ENCODE measurements around the gene MYO10. TPM values are rescaled to one million over a fixed set of nuclear protein-coding genes. Genes with fewer than 3 reads are reported as not detected.

MYO10 gene
- 131 and 155 TPM in 2 replicates for total RNA-seq

GRCh38 chr5:16936150-16936988 is at the start of gene MYO10:
Gene MYO10 (minus strand): TSS chr5:16936288. CDS start chr5:16935808, 480 bp downstream.

GRCh38 chr5:16616536-16617273 is 319.4 kb downstream of the MYO10 start, which contains the start of gene RETREG1:
Gene RETREG1 (minus strand): TSS chr5:16616997. CDS start chr5:16616971, 26 bp downstream.

Small RNA genes lying within 50 kb of the gene (small RNA-seq; reads per million reads assigned to genes)
- gene RF00019 (not detected), gene RNA5SP179 (0.49 reads per million), gene RNU6-660P (not detected)
